Thyroid gland (tissue), 4 donors: ENCODE results near the gene KCNJ10. TPM values are rescaled to one million over a fixed set of nuclear protein-coding genes. Genes with fewer than 3 reads are reported as not detected.

Source experiments
- DNase-seq, 2 donors: peaks; one replicate each; pipeline ENCODE4 v3.0.0-alpha.2; 2019
- H3K27ac ChIP-seq, 3 donors: fragments of 200-600 bp; sonication (generic); 1 replicate in 2 of 3; 2 replicates in 1 of 3; pipeline ENCODE4 v1.5.1; 2016 to 2019; ENCODE audit warnings: mild to moderate bottlenecking in 1 of 3, moderate library complexity in 1 of 3
- H3K27me3 ChIP-seq: fragments of 200-600 bp; sonication (generic); one replicate; pipeline ENCODE4 v1.5.1; 2019
- H3K36me3 ChIP-seq, 2 donors: fragments of 200-600 bp; sonication (generic); one replicate each; pipeline ENCODE4 v1.5.1; 2016 to 2019
- H3K4me1 ChIP-seq, 2 donors: fragments of 200-600 bp; sonication (generic); one replicate each; pipeline ENCODE4 v1.5.1; 2017 to 2019
- H3K4me3 ChIP-seq, 3 donors: fragments of 200-600 bp; sonication (generic); replicated peaks in 1 of 3; 1 replicate in 2 of 3; 2 replicates in 1 of 3; pipeline ENCODE4 v1.5.1; 2016; ENCODE audit warnings: mild to moderate bottlenecking in 1 of 3
- H3K9me3 ChIP-seq: fragments of 200-600 bp; sonication (generic); one replicate; pipeline ENCODE4 v1.5.1; 2017
- CTCF ChIP-seq, 6 experiments: fragments of 200-600 bp in 3 of 6; fragments of 450-650 bp in 3 of 6; sonication (generic) in 3 of 6; IDR thresholded peaks; one replicate each; pipeline ENCODE4 v1.5.1; 2016 to 2019; ENCODE audit warnings: antibody characterized with exemption in 6 of 6, mild to moderate bottlenecking in 2 of 6, inconsistent platforms in 1 of 6, moderate library complexity in 1 of 6
- POLR2A ChIP-seq, 2 donors: fragments of 450-650 bp; IDR thresholded peaks; one replicate each; pipeline ENCODE4 v1.6.1; 2017; ENCODE audit warnings: antibody characterized with exemption in 2 of 2, mild to moderate bottlenecking in 2 of 2, moderate library complexity in 1 of 2
- WGBS, 2 donors: methylation state at CpG; one replicate each; pipeline ENCODE4 v1.1.5; 2017; 5-methylcytosine and 5-hydroxymethylcytosine counted together
- intact Hi-C: fragments of 100-400 bp; cut with DNase I; formaldehyde crosslinking; loops from one replicate; pipeline ENCODE4 v1.15.1; 2023
- total RNA-seq, 4 donors: library from RNA; depleted of rRNA; stranded (reverse); fragments of >200 nt; gene quantifications; one replicate each; pipeline ENCODE4 v1.2.3, GENCODE V29; 2016

KCNJ10 gene
- total RNA-seq, 4 donors from 2014 or later, result 0.13 to 0.45 (median 0.33) TPM; not detected in 1

- 88 to 91% methylated on average over 4 of the region's 4 CpGs for WGBS, 2 donors
- no peaks in the 10 kb centered on the region for H3K27me3 ChIP-seq
- no peaks in the 10 kb centered on the region for H3K9me3 ChIP-seq
- H3K4me3 ChIP-seq, result no peak overlapping the region
- H3K4me1 ChIP-seq, result peaks cover 12 to 23% of the 10 kb centered on the region in 2 donors
- TF ChIP-seq POLR2A (IDR thresholded peaks at IDR 0.05) (no peak), CTCF (IDR thresholded peaks at IDR 0.05) (no peak)
- DNase-seq, result no peak
- intact Hi-C loops, result loop anchor here (10.0 kb wide), 2 partner anchors 169 to 191 kb away; partner anchors contain the start of genes PEX19 and TAGLN2
- H3K36me3 ChIP-seq, result peaks cover 15 to 20% of the 10 kb centered on the region in 2 donors
- no peak overlapping the region for H3K27ac ChIP-seq
Observed at GRCh38 chr1:160094291-160094625, 24.3 kb upstream of the KCNJ10 start.

- Histone ChIP-seq H3K36me3 (peaks cover 15 to 20% of the 10 kb centered on the region in 2 donors), H3K27me3 (no peaks in the 10 kb centered on the region), H3K4me3 (no peak overlapping the region), H3K4me1 (peaks cover 10 to 22% of the 10 kb centered on the region in 2 donors), H3K9me3 (no peaks in the 10 kb centered on the region), H3K27ac (no peak overlapping the region)
- WGBS, 2 donors, result 89 to 93% methylated on average over 17 to 19 of the region's 21 CpGs
- TF ChIP-seq CTCF (IDR thresholded peaks at IDR 0.05), result no peak
- TF ChIP-seq POLR2A (IDR thresholded peaks at IDR 0.05), result no peak
- DNase-seq, result no peak
- intact Hi-C loops, result loop anchor here (10.0 kb wide), 2 partner anchors 169 to 191 kb away; partner anchors contain the start of genes PEX19 and TAGLN2
Observed at GRCh38 chr1:160093624-160094290, 23.8 kb upstream of the KCNJ10 start.

GRCh38 chr1:160093069-160093395, 23.1 kb upstream of the KCNJ10 start:
- intact Hi-C loops, result loop anchor here (10.0 kb wide), 2 partner anchors 168 to 192 kb away; partner anchors contain the start of genes PEX19 and TAGLN2
- H3K36me3 ChIP-seq, result peaks cover 15 to 20% of the 10 kb centered on the region in 2 donors

GRCh38 chr1:160092366-160093068, 22.6 kb upstream of the KCNJ10 start:
- Histone ChIP-seq H3K27me3 (no peaks in the 10 kb centered on the region), H3K4me3 (no peak overlapping the region), H3K4me1 (peaks cover 5 to 19% of the 10 kb centered on the region in 2 donors), H3K27ac (no peak overlapping the region), H3K36me3 (peaks cover 15 to 20% of the 10 kb centered on the region in 2 donors), H3K9me3 (no peaks in the 10 kb centered on the region)
- 95% methylated on average over 17 to 27 of the region's 32 CpGs for WGBS, 2 donors
- DNase-seq, result no peak
- intact Hi-C loops, result loop anchor here (10.0 kb wide), 2 partner anchors 168 to 192 kb away; partner anchors contain the start of genes PEX19 and TAGLN2
- TF ChIP-seq POLR2A (IDR thresholded peaks at IDR 0.05) (no peak), CTCF (IDR thresholded peaks at IDR 0.05) (no peak)

More at GRCh38 chr1:160093069-160093395, 23.1 kb upstream of the KCNJ10 start:
- 82 to 87% methylated on average over 8 of the region's 9 CpGs for whole genome bisulfite sequencing, 2 donors
- no peaks in the 10 kb centered on the region for H3K9me3 ChIP-seq
- no peak for DNase-seq
- no peaks in the 10 kb centered on the region for H3K27me3 ChIP-seq
- peaks cover 10 to 22% of the 10 kb centered on the region in 2 donors for H3K4me1 ChIP-seq
- TF ChIP-seq CTCF (IDR thresholded peaks at IDR 0.05) (no peak), POLR2A (IDR thresholded peaks at IDR 0.05) (no peak)
- no peak overlapping the region for H3K27ac ChIP-seq
- H3K4me3 ChIP-seq, result no peak overlapping the region
